Endothelial cell (in vitro differentiated cells): Measurements from ENCODE around the gene AFF1. TPM values are rescaled to one million over a fixed set of nuclear protein-coding genes. Genes with fewer than 3 reads are reported as not detected.
"Not testable (repeated sequence)": the region's sequence is repeated elsewhere in the genome, so short reads cannot be mapped to it uniquely, and the experiment has no call there.

Experiments
- DNase-seq: peaks from one replicate; pipeline ENCODE4 v3.0.0; 2021; ENCODE audit warnings: low spot score
- H3K27ac Mint-ChIP-seq: one replicate; pipeline ENCODE4 v1.8.0; 2021; ENCODE audit warnings: mixed read lengths, inconsistent platforms; ENCODE audit not compliant: unreplicated experiment
- H3K27me3 Mint-ChIP-seq: one replicate; pipeline ENCODE4 v1.8.0; 2021; ENCODE audit warnings: mild to moderate bottlenecking, moderate library complexity, mixed read lengths, inconsistent platforms; ENCODE audit not compliant: unreplicated experiment
- H3K36me3 Mint-ChIP-seq: one replicate; pipeline ENCODE4 v1.8.0; 2021; ENCODE audit warnings: mild to moderate bottlenecking, low read depth, mixed read lengths, inconsistent platforms; ENCODE audit not compliant: unreplicated experiment
- H3K4me1 Mint-ChIP-seq: one replicate; pipeline ENCODE4 v1.8.0; 2021; ENCODE audit warnings: mild to moderate bottlenecking, mixed read lengths, inconsistent platforms; ENCODE audit not compliant: unreplicated experiment
- H3K4me3 Mint-ChIP-seq: one replicate; pipeline ENCODE4 v1.8.0; 2021; ENCODE audit warnings: mild to moderate bottlenecking, mixed read lengths, inconsistent platforms; ENCODE audit not compliant: unreplicated experiment
- H3K9me3 Mint-ChIP-seq: one replicate; pipeline ENCODE4 v1.8.0; 2021; ENCODE audit warnings: mixed read lengths, inconsistent platforms; ENCODE audit not compliant: unreplicated experiment
- CTCF ChIP-seq: fragments of 200-600 bp; sonication (generic); IDR thresholded peaks from one replicate; pipeline ENCODE4 v1.5.0; 2021; ENCODE audit warnings: antibody characterized with exemption; ENCODE audit not compliant: unreplicated experiment
- total RNA-seq: library from RNA; stranded (reverse); fragmentation: NEBNext Ultra II Directional; extraction: Animal tissue kit (Norgen Biotek cat#: 25700); gene quantifications from one replicate; pipeline ENCODE4 v1.2.1, GENCODE V29; 2021; ENCODE audit not compliant: unreplicated experiment

Gene AFF1
- total RNA-seq, 1 donor from 2014 or later: 93.1 TPM

DNA sequence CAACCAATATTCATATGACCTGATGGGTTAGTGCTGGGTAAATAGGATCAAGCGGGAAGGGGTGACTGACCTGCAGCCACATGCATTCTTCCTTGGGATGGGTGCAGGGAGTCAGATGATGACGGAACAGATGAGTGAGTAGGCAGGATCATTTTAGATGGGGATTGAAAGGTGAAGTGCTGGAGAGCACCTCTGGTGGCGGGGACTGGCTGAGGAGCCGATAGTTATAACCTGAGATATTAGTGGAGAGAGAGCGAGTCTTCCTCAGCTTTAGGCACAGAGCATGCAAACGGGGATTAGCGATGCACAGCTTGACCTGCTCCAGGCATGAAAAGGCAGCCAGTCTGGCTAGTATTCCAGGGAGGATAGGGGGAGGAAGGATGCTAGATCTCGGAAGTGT, 99.1 kb downstream of the AFF1 start:
- Mint-ChIP-seq H3K4me3 (no peak overlapping the region), H3K9me3 (no peaks in the 10 kb centered on the region), H3K36me3 (no peaks in the 10 kb centered on the region), H3K4me1 (peaks cover 41% of the 10 kb centered on the region), H3K27me3 (peaks cover 2% of the 10 kb centered on the region), H3K27ac (no peak overlapping the region)
- no peak for TF ChIP-seq CTCF
- no peak for DNase-seq

DNA sequence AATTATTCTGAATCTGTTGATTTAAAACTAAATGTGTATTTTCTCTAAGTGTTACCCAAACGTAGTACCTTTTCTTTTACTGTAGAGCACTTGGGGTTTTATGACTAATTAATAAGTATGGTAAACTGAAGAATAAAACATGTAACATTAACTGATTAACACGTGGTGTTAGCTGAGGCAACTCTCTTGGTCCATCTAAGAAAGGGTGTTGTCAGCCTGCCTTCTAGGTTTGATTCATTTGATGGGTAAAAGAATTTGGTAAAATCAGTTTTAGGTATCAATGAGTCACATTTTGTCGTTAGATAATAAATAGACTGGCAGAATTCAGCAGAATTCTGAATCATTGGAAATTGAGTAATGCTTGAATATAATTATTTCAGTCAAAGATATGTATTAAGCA, 99.7 kb downstream of the AFF1 start:
- Mint-ChIP-seq H3K9me3 (no peaks in the 10 kb centered on the region), H3K27ac (no peak overlapping the region), H3K4me3 (no peak overlapping the region), H3K36me3 (no peaks in the 10 kb centered on the region), H3K27me3 (peaks cover 2% of the 10 kb centered on the region), H3K4me1 (peaks cover 41% of the 10 kb centered on the region)
- no peak for TF ChIP-seq CTCF
- no peak for DNase-seq

DNA sequence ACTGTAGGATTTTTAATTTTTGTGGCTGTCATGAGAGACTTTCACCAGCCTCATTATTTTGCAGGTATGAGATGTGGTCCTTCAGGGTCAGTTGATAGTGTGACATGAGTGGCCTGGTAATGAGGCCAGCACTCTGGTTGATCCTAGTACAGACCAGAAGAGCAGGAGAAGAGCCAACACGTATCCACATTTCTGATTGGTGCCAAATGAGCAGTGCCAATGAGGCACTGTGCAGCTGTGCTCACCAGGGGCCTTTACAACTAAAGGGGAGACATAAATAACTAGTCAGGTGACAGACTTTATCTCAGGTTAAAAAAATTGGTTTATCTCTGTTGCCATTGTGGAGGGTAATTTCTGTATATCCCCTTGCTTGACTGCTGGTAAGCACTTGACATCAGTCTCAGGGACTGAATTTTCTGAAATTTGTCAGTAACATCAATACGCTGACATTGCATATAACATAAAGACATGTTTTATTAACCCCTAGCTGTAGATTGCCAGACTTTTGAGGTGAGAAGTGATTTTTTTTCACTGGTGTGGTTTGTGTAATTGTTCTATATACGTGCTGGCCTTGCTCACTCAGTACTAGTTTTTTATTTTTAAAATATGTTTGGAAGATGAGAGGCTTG, 101.2 kb downstream of the AFF1 start:
- TF ChIP-seq CTCF: no peak
- H3K9me3 Mint-ChIP-seq: no peaks in the 10 kb centered on the region
- H3K27me3 Mint-ChIP-seq: no peaks in the 10 kb centered on the region
- no peak overlapping the region for H3K27ac Mint-ChIP-seq
- peaks cover 36% of the 10 kb centered on the region for H3K4me1 Mint-ChIP-seq
- no peak overlapping the region for H3K4me3 Mint-ChIP-seq
- no peak for DNase-seq
- no peaks in the 10 kb centered on the region for H3K36me3 Mint-ChIP-seq

GRCh38 chr4:87036713-87037112, 101.9 kb downstream of the AFF1 start:
- no peaks in the 10 kb centered on the region for H3K36me3 Mint-ChIP-seq
- H3K4me1 Mint-ChIP-seq: peaks cover 40% of the 10 kb centered on the region
- no peak overlapping the region for H3K4me3 Mint-ChIP-seq
- DNase-seq: no peak
- H3K27ac Mint-ChIP-seq: no peak overlapping the region
- no peaks in the 10 kb centered on the region for H3K27me3 Mint-ChIP-seq
- H3K9me3 Mint-ChIP-seq: no peaks in the 10 kb centered on the region
- no peak for TF ChIP-seq CTCF

DNA sequence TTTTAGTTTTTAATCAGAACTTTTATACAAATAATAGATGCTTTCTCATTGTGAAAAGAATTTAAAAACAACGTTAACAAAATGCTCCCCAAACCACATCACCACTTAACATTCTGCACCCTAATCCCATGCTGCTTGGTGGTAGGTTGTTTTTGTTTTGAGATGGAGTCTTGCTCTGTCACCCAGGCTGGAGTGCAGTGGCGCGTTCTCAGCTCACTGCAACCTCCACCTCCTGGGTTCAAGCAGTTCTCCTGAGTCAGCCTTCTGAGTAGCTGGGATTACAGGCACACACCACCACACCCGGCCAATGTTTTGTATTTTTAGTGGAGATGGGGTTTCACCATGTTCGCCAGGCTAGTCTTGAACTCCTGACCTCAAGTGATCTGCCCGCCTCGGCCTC, 102.4 kb downstream of the AFF1 start:
- not testable (repeated sequence) for H3K9me3 Mint-ChIP-seq, H3K27me3 Mint-ChIP-seq, H3K4me3 Mint-ChIP-seq, DNase-seq, H3K36me3 Mint-ChIP-seq
- Mint-ChIP-seq H3K4me1 (peaks cover 44% of the 10 kb centered on the region), H3K27ac (peak overlapping the region; percentile 62)
